ENCODE data around the gene SLC25A27. TPM values are rescaled to one million over a fixed set of nuclear protein-coding genes. Genes with fewer than 3 reads are reported as not detected.
A peak's percentile ranks its signal among the peaks of the same experiment; 100 is the strongest.
"Not testable (repeated sequence)": the region's sequence is repeated elsewhere in the genome, so short reads cannot be mapped to it uniquely, and the experiment has no call there.

Gene SLC25A27
- 12.9 TPM for total RNA-seq
- long read RNA-seq, partial matches to known transcripts, result 1 of 1 reads
- long read RNA-seq, other reads (novel, unspliced or antisense), result 0 of 1 reads

- DNase-seq (ENCODE audit: low spot score), result peak; percentile 94
These were observed at the start of gene SLC25A27, which contains the start of gene CYP39A1 for GRCh38 chr6:46652603-46653438. TSS of gene SLC25A27 (plus strand) at chr6:46652975. CDS start at chr6:46653193, 218 bp downstream. TSS of gene CYP39A1 (minus strand) at chr6:46652818. CDS start at chr6:46652582, 236 bp downstream.

- DNase-seq (ENCODE audit: low spot score), result no peak
These were observed 47.5 kb upstream of the SLC25A27 start for GRCh38 chr6:46605091-46605797.

- no peak for DNase-seq (ENCODE audit: low spot score)
These were observed 46.4 kb upstream of the SLC25A27 start for GRCh38 chr6:46606338-46606737.

GRCh38 chr6:46610862-46611553 lies 41.8 kb upstream of the SLC25A27 start:
- no peak for DNase-seq (ENCODE audit: low spot score)

- DNase-seq (ENCODE audit: low spot score), result no peak
These were observed 40.1 kb upstream of the SLC25A27 start for GRCh38 chr6:46612645-46613044.

GRCh38 chr6:46618726-46619125 lies 34.0 kb upstream of the SLC25A27 start:
- DNase-seq (ENCODE audit: low spot score), result no peak

GRCh38 chr6:46626228-46626909 lies 26.4 kb upstream of the SLC25A27 start:
- no peak for DNase-seq (ENCODE audit: low spot score)

- DNase-seq (ENCODE audit: low spot score), result no peak
These were observed 25.8 kb upstream of the SLC25A27 start for GRCh38 chr6:46626976-46627375.

- no peak for DNase-seq (ENCODE audit: low spot score)
These were observed 24.3 kb upstream of the SLC25A27 start for GRCh38 chr6:46628498-46628897.

GRCh38 chr6:46628976-46629375 lies 23.8 kb upstream of the SLC25A27 start:
- no peak for DNase-seq (ENCODE audit: low spot score)

GRCh38 chr6:46629691-46630090 lies 23.1 kb upstream of the SLC25A27 start:
- DNase-seq (ENCODE audit: low spot score), result no peak

GRCh38 chr6:46632053-46632452 lies 20.7 kb upstream of the SLC25A27 start:
- no peak for DNase-seq (ENCODE audit: low spot score)

GRCh38 chr6:46635462-46635861 lies 17.3 kb upstream of the SLC25A27 start:
- DNase-seq (ENCODE audit: low spot score), result no peak

GRCh38 chr6:46637145-46637544 lies 15.6 kb upstream of the SLC25A27 start:
- no peak for DNase-seq (ENCODE audit: low spot score)

GRCh38 chr6:46637933-46638332 lies 14.8 kb upstream of the SLC25A27 start:
- no peak for DNase-seq (ENCODE audit: low spot score)

- DNase-seq (ENCODE audit: low spot score), result no peak
These were observed 14.1 kb upstream of the SLC25A27 start for GRCh38 chr6:46638650-46639049.

- DNase-seq (ENCODE audit: low spot score), result no peak
These were observed 9.6 kb upstream of the SLC25A27 start for GRCh38 chr6:46642928-46643751.

GRCh38 chr6:46645265-46645664 lies 7.5 kb upstream of the SLC25A27 start:
- DNase-seq (ENCODE audit: low spot score), result no peak

- not testable (repeated sequence) for DNase-seq (ENCODE audit: low spot score)
These were observed 4.7 kb upstream of the SLC25A27 start for GRCh38 chr6:46648108-46648507.

- DNase-seq (ENCODE audit: low spot score), result no peak
These were observed 3.8 kb upstream of the SLC25A27 start for GRCh38 chr6:46648869-46649492.
